NCI-H2171 treated with DMSO at 0.1 percent for 48 hours (cell line): Measurements from ENCODE around the gene RPL36AL.
"Not testable (repeated sequence)": the region's sequence is repeated elsewhere in the genome, so short reads cannot be mapped to it uniquely, and the experiment has no call there.

ENCODE experiments used
- DNase-seq: peaks from one replicate; lab custom pipeline; 2025; lab: John Stamatoyannopoulos, UW

RPL36AL gene

DNA sequence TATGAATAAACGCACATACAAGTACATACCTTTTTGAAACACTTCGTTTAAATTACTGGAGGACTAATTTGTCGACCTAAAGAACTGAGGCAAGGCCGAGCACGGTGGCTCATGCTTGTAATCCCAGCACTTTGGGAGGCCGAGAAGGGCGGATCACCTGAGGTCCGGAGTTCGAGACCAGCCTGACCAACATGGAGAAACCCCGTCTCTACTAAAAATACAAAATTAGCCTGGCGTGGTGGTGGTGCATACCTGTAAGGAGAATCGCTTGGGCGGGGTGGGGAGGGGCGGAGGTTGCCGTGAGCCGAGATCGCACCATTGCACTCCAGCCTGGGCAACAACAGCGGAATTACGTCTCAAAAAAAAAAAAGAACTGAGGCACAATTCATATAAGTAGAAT is 1.2 kb downstream of the RPL36AL start:
- DNase-seq = not testable (repeated sequence)

DNA sequence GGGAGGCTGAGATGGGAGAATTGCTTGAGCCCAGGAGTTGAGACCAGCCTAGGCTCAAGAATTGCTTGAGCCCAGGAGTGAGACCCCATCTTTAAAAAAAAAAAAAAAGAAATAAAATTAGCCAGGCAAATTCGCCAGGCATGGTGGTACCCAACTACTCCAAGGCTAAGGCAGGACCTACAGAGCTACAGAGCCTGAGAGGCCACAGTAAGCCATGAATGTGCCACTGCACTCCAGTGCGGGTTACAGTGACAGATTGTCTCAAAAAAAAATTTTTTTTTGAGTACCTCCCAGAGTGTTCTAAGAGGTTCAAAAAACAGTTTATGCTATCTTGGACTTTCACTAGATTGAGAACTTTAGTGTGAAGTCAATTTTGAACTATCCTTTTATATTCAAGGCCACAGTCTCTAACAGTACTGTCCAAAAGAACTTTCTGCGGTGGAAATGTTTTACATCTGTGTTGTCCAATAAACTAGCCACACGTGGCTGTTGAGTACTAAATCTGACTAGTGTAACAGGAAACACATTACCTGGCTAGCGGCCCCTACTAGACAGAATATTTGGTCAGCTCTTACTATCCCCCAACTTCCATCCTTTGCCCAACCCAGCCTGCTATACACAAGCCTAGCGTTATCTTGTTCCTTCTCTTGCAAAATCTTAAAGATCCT is 2.4 kb downstream of the RPL36AL start:
- no peak for DNase-seq

DNA sequence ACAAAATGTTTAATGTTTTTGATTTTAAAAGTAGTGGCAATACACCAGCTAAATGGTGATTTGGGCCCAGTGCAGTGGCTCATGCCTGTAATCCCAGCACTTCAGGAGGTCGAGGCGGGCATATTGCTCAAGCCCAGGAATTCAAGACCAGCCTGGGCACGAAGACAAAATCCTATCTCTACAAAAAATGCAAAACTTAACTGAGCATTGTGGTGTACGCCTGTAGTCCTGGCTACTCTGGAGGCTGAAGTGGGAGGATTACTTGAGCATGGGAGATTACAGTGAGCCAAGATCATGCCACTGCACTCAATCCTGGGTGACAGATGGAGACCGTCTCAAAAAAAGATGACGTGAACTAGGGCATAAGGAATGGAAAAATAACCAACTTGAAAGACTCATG is 4.7 kb downstream of the RPL36AL start:
- peak; percentile 42 for DNase-seq

DNA sequence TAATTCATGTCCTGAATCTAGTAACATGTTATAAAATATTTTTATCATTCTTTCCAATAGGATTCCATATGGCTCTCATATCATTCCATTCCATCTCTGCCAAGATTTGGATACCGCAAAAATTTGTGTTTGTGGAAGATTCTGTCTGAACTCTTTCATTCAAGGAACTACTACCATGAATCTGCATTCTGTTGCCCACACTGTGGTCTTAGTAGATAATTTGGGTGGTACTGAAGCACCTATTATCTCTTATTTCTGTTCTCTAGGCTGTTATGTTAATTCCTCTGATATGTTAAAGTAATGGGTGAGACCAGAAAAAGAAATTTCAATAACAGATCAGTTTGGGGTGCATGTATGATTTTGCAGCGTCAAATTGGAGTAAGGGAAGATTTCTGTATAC is 6.2 kb downstream of the RPL36AL start:
- no peak for DNase-seq

DNA sequence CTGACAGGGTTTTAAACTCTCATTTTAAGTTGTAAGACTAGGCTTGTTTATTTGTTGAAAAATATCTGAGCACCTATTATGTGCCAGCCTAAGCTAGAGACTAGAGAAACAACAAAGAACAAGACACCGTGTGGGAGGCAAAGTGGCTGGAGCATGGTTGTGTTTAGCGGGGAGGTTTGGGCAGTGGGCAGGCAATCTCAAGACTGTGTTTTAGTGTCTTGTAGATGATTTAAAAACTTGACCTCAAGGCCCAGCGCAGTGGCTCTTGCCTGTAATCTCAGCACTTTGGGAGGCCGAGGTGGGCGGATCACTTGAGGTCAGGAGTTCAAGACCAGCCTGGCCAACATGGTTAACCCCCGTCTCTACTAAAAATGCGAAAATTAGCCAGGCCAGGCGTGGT is 7.8 kb downstream of the RPL36AL start:
- DNase-seq = no peak

DNA sequence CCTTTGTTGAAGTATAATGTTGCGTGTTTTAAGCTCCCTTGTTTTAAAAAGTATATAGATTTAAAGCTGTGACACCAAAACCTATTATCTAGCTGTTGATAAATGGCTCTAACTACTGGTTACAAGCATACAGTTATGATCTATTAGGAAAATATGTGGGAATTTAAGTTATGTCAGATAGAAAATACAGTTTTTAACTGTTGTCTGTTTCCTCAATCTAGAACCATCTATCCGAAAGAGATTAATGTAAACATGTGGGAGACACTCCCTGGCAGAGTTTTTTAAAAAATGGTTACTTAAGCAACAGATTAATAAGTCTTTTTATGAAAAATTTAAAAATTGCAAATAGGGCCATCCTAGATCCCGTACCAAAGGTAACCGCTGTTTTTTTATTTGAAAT is 8.2 kb downstream of the RPL36AL start:
- no peak for DNase-seq

DNA sequence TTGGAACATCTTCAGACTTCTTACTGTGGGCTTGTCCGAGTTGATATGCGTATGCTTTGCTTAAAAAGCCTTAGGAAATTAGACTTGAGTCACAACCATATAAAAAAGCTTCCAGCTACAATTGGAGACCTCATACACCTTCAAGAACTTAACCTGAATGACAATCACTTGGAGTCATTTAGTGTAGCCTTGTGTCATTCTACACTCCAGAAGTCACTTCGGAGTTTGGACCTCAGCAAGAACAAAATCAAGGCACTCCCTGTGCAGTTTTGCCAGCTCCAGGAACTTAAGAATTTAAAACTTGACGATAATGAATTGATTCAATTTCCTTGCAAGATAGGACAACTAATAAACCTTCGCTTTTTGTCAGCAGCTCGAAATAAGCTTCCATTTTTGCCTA is 12.8 kb downstream of the RPL36AL start:
- DNase-seq = no peak

DNA sequence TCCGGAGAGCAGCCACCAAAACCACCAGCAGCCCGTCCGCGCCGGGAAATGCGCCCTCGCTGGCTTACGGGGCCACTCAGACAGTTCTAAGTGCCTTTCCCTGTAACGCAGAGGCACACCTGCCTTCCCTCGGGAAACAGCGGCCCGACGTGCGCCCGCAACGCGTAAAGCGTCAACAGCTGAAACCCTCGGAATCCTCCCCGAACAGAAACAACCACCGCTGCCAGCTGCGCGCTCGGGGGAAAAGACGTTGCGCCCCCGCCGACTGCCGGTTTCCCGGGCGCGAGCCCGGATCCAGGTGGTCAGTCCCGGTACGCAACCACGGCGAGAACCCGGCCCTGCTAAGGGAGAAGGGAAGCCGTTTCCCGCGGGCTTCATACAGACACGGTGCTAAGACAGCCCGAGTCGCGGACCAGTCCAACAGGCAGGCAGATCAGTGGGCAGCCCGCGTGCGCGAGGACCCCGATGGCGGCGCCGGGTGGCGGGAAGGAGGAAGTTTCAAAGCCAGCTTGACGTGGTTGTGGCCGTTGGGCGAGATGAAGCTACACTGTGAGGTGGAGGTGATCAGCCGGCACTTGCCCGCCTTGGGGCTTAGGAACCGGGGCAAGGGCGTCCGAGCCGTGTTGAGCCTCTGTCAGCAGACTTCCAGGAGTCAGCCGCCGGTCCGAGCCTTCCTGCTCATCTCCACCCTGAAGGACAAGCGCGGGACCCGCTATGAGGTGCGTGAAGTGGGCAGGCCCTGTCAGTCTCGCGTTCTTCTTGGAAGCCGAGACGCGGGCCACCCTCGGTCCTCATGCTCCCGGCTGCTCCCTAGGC is 21.7 kb downstream of the RPL36AL start, which contains the start of gene LRR1:
Gene LRR1 (plus strand): TSS at position 456 of the 816 bp plus-strand sequence. CDS start 81 bp downstream, at position 537.
- DNase-seq = peak; percentile 94

DNA sequence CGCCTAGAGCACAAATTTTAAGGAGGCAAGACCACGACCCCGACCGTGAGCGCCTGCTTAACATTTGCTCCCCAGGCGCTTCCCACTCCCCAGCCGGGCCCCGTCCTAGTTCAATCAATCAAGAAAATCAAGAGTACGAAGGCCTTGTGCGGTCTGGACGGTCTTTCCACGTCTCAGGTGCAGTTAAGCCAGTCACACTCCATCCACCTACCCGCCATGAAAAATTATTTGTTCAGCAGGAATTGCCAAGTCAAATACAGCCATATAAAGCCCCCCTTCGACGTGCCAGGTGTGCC is 22.3 kb downstream of the RPL36AL start:
- no peak for DNase-seq

DNA sequence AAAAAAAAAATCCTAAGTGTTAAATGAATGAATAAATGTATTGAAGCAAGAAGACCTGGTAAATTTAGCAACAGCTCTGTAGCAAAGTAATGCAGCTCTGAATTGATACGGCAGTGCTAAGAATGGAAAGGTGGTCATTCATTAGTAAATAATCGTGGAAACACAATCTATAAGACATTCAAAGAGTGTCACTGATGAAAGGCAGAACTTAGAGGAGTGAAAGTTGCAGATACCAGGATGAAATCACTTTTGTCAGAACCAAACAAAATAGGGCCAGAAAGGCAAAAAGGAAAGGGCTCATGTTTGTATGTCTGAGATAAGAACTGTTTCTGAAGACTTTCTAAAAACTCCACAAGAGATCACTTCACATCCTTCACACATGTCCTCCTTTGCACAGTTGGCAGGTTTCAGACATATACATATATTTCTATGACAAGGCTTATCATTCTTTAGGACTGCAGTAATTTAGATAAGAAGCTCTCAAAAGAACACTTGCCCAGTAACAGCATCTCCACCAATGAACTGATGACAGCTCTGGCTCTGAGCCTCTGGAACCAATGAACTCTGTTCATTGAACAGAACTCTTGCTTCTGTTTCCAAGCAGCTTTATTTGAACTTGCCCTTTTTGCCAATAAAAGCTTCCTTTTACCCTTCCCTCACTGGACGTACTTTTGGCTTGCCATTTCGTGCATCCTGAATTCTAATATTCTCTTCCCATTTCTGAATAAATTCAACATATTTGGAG is 25.9 kb downstream of the RPL36AL start:
- no peak for DNase-seq

DNA sequence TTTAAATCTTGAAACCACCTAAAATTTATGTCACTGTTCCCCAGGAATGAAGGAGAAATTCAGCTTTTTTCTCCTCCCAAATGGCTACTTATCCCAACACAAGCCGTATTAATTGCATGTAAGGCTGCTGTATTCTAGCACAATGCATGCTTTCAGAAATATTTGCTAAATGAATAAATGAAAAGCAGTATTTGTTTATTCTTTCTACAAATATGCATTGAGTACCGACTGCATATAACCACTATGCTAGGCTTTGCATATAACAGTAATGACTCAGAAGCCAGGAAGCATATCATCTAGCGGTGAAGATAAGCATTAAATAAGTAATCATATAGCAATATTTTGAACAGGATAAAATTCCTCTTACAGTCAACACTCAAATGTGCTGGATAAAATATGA is 27.4 kb downstream of the RPL36AL start:
- no peak for DNase-seq

DNA sequence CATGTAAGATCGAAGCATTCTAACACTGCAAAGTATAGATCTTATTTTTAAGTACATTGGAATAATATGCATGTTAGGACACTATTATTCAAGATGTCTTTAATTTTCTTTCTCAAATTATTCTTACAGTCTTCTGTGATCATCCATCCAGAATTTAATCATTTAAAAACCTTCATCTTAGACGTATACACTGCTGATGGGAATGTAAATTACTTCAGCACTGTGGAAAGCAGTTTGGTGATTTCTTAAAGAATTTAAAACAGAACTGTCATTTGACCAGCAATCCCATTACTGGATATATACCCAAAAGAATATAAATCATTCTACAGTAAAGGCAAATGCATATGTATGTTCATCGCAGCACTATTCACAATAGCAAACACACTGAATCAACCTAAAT is 31.0 kb downstream of the RPL36AL start:
- no peak for DNase-seq

DNA sequence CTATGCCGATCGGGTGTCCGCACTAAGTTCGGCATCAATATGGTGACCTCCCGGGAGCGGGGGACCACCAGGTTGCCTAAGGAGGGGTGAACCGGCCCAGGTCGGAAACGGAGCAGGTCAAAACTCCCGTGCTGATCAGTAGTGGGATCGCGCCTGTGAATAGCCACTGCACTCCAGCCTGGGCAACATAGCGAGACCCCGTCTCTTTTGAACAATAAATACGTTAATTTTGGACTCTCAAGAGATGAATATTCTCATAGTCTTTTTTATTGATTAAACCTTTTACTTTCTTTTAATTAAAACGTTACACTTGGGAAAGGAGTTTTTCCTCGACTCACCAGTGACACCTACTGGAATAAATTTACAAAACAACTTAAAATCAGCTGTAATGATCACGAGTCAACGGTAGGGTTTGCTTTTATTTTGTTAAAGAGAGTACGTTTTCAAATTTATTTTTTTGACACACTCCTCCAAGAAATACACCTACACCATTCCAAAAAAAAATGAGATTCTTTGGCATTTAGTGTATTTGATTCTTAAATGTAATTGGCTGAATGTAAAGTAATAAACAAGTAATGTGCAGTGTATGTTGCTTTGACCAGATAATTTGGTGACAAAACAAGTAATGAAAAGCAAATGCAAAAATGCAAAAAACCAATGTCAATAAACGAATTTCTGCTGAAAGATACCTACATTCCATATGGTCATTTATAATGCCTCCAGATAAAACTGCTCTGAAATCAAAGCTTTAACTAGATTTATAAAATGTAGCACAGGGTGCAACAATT is 33.6 kb downstream of the RPL36AL start:
- peak; percentile 86 for DNase-seq

DNA sequence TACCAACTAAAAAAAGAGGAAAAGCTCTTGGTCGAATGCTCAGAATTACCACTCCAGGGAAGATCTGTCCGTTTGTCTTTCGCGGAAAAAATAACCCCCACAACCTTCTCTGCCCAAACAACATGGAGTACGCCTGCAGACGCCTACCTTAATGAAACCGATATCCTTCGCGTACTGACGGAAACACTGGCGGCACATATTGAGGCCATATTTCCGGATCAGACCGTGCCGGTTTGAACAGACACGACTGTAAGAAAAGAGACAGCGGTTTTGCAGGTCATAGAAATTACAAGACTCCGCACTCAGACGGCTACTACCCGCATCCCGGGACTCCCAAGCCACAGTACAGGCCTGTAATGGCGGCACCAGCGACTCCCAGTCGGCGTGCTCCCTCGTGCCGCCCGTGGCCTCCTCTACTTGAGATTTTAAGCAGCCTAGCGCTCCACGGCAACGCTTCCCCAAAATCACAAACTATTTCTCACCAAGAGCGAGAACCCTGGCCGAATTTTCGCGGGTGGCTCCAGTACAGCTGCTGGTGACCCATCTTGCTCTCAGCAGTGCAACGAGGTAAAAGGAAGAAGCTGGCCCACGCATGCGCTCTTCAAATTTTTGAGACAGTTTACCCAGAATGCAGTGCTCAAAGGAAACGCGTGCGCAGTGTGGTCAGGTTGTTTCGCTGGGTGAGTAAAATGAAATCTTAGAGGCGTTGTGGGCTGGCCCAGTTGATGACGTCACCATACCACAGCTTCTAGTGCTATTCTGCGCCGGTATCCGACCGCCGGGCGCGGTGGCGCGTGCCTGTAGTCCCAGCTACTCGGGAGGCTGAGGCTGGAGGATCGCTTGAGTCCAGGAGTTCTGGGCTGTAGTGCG is 34.4 kb downstream of the RPL36AL start, which contains the start of gene RPS29:
Gene RPS29 (minus strand): TSS at position 578 of the 870 bp plus-strand sequence. CDS start 34 bp downstream, at position 544.
- peak; percentile 100 for DNase-seq

DNA sequence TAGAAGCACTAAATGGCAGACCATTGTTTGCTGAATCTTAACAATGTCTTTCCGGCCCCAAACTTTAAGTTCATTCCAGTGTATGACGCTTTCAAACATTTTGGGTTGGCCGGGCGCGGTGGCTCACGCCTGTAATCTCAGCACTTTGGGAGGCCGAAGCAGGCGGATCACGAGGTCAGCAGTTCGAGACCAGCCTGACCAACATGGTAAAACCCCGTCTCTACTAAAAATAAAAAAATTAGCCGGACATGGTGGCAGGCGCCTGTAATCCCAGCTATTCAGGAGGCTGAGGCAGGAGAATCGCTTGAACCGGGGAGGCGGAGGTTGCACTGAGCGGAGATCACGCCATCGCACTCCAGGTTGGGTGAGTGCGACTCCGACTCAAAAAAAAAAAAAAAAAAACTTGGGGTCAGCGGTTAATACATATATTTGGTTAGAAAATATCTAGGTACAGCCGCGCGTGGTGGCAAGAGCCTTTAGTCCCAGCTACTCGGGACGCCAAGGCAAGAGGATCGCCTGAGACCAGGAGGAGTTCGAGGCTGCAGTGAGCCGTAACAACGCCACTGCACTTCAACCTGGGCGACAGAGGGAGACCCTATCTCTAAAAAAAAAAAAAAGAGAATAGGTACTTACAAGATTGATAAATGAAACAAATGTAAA is 35.3 kb downstream of the RPL36AL start:
- not testable (repeated sequence) for DNase-seq

DNA sequence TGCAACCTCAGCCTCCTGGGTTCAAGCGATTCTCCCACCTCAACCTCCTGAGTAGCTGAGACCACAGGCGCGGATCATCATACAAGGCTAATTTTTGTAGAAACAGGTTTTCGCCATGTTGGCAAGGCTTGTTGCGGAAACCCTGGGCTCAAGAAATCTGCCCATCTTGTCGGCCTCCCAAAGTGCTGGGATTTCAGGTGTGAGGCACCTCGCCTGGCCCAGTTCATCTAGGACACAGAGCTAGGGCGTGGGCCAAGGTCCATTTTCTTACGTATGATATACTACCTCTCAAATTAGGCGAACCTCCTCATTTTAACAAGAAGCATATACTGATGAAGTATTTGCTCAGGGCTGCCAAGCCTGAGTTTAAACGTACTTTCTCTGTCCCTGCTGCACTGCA is 36.4 kb downstream of the RPL36AL start:
- no peak for DNase-seq

DNA sequence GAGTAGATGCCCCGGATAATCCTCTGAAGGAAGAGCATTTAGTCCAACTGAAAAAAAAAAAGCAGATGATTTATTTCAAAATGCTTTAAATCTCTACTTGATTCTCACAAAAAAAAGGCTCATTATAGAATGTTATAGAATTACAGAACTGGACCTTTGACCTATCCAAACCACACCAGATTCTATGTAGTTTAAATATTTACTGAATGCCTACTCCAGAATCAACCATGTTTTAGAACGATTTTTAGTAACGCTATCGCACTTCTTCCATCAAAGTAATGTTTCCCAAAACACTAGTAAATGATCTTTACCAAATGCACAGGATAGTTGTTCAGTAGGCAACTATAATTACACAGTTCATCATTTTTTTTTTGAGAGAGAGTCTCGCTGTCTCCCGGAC is 36.8 kb downstream of the RPL36AL start:
- DNase-seq = no peak

DNA sequence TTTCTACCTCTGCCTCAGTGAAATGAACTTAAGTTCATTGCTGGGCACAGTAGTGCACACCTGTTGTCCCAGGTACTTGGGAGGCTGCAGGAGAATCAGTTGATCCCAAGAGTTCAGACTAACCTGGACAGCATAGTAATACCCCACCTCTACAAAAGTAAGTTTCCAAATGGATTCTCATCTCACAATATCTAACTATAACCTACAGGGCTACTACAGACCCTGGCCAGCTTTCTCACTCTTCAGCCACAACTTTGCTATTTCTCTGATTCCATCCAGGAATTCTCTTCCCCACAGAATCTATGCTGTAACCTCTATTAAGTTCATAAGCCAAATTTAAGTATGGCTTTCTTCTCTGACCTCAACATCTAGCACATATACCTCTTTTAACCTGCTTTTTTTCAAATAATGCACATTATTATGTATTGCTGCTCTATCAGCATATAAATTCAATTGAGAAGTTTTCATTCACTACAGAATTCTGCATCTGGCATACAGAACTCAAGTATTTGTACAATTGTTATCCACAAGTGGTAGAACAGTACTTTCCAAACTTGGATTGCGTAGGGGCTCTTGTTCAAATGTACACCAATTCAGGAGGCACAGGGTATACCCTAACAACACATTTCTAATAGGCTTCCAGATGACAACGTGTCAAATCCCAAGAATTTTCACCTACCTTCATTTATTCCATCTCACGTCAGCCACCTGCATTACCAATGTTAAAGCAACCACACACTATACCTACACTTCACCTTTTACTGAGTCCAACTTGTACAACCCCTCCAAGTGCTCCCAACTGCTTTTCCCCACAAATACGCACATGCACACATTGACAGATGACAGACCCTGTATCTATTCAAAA is 38.1 kb downstream of the RPL36AL start:
- DNase-seq = no peak
